Smooth muscle cell (in vitro differentiated cells): ENCODE results near the gene VWA3B. TPM values are rescaled to one million over a fixed set of nuclear protein-coding genes. Genes with fewer than 3 reads are reported as not detected.

ENCODE experiments used
- DNase-seq: peaks from one replicate; lab custom pipeline; 2025; ENCODE audit not compliant: unreplicated experiment; lab: John Stamatoyannopoulos, UW
- H2AFZ ChIP-seq: fragments of 200-600 bp; sonication (generic); 2 replicates; pipeline ENCODE4 v1.6.0; 2016; ENCODE audit warnings: antibody characterized with exemption, low read depth, mild to moderate bottlenecking
- H3F3A ChIP-seq: fragments of 200-600 bp; sonication (generic); 2 replicates; pipeline ENCODE4 v1.6.0; 2017; ENCODE audit warnings: antibody characterized with exemption, low read depth
- H3K27ac ChIP-seq: fragments of 200-600 bp; sonication (generic); 2 replicates; pipeline ENCODE4 v1.5.1; 2016; ENCODE audit warnings: low read depth, mild to moderate bottlenecking
- H3K27me3 ChIP-seq: fragments of 200-600 bp; sonication (generic); 2 replicates; pipeline ENCODE4 v1.6.1; 2016; ENCODE audit warnings: low read depth, mild to moderate bottlenecking
- H3K36me3 ChIP-seq: fragments of 200-600 bp; sonication (generic); 2 replicates; pipeline ENCODE4 v1.5.1; 2016; ENCODE audit warnings: low read depth
- H3K4me1 ChIP-seq: fragments of 200-600 bp; sonication (generic); 2 replicates; pipeline ENCODE4 v1.5.1; 2016; ENCODE audit warnings: low read depth
- H3K4me2 ChIP-seq: fragments of 200-600 bp; sonication (generic); 2 replicates; pipeline ENCODE4 v1.6.0; 2016; ENCODE audit warnings: mild to moderate bottlenecking
- H3K4me3 ChIP-seq: fragments of 200-600 bp; sonication (generic); 2 replicates; pipeline ENCODE4 v1.5.1; 2016; ENCODE audit warnings: mild to moderate bottlenecking
- H3K79me2 ChIP-seq: fragments of 200-600 bp; sonication (generic); 2 replicates; pipeline ENCODE4 v1.6.0; 2016; ENCODE audit warnings: low read depth, mild to moderate bottlenecking
- H3K9ac ChIP-seq: fragments of 200-600 bp; sonication (generic); 2 replicates; pipeline ENCODE4 v1.6.0; 2016; ENCODE audit warnings: low read depth
- H3K9me3 ChIP-seq: fragments of 200-600 bp; sonication (generic); replicated peaks from 2 replicates; pipeline ENCODE4 v1.5.1; 2016; ENCODE audit warnings: low read depth
- H4K20me1 ChIP-seq: fragments of 200-600 bp; sonication (generic); 2 replicates; pipeline ENCODE4 v1.6.0; 2016; ENCODE audit warnings: low read depth
- CTCF ChIP-seq: fragments of 200-600 bp; sonication (generic); IDR thresholded peaks from 2 replicates; pipeline ENCODE4 v1.5.1; 2017; ENCODE audit warnings: borderline replicate concordance, mild to moderate bottlenecking, antibody characterized with exemption; ENCODE audit not compliant: insufficient read depth, poor library complexity, severe bottlenecking
- WGBS: methylation state at CpG from one replicate; pipeline ENCODE4 v1.1.7; 2016; ENCODE audit warnings: low lambda C conversion rate; 5-methylcytosine and 5-hydroxymethylcytosine counted together
- polyA plus RNA-seq: library from polyadenylated mRNA; unstranded; fragments of >200 nt; fragmentation: Nextera tagmentation; extraction: Ambion mirVana; gene quantifications from 2 replicates; pipeline ENCODE4 v1.2.1, GENCODE V29; 2016
- total RNA-seq: library from RNA; depleted of rRNA; stranded (reverse); fragments of >200 nt; gene quantifications from 2 replicates; pipeline ENCODE4 v1.2.3, GENCODE V29; 2014

The VWA3B gene
- total and polyA plus RNA-seq, 2 experiments from 2014 or later, result not detected

GRCh38 chr2:98298683-98299164 is 211.8 kb downstream of the VWA3B start:
- H3K9ac ChIP-seq, result no peak overlapping the region
- no peak overlapping the region for H2AFZ ChIP-seq
- DNase-seq, result no peak
- H3F3A ChIP-seq, result no peaks in the 10 kb centered on the region
- H3K9me3 ChIP-seq, result no peaks in the 10 kb centered on the region
- H3K4me2 ChIP-seq, result no peak overlapping the region
- no peaks in the 10 kb centered on the region for H3K79me2 ChIP-seq
- WGBS, result 85% methylated on average over 6 of the region's 6 CpGs
- peaks cover 7% of the 10 kb centered on the region for H3K4me1 ChIP-seq
- TF ChIP-seq CTCF, result no peak
- no peak overlapping the region for H3K4me3 ChIP-seq
- no peak overlapping the region for H3K27ac ChIP-seq
- no peaks in the 10 kb centered on the region for H3K27me3 ChIP-seq
- H4K20me1 ChIP-seq, result no peaks in the 10 kb centered on the region
- H3K36me3 ChIP-seq, result no peaks in the 10 kb centered on the region

- DNase-seq, result no peak
- Histone ChIP-seq H3K9ac (no peak overlapping the region), H3K4me3 (no peak overlapping the region), H3K27ac (no peak overlapping the region), H3K27me3 (no peaks in the 10 kb centered on the region), H3K36me3 (no peaks in the 10 kb centered on the region), H3K79me2 (no peaks in the 10 kb centered on the region), H4K20me1 (no peaks in the 10 kb centered on the region), H3F3A (no peaks in the 10 kb centered on the region), H3K4me2 (no peak overlapping the region), H3K4me1 (peaks cover 7% of the 10 kb centered on the region), H2AFZ (no peak overlapping the region), H3K9me3 (no peaks in the 10 kb centered on the region)
- 41% methylated on average over 8 of the region's 8 CpGs for WGBS
- TF ChIP-seq CTCF, result no peak
These were observed 212.4 kb downstream of the VWA3B start for GRCh38 chr2:98299211-98299905.

GRCh38 chr2:98300141-98300874 is 213.3 kb downstream of the VWA3B start:
- Histone ChIP-seq H3F3A (no peaks in the 10 kb centered on the region), H2AFZ (no peak overlapping the region), H3K27ac (no peak overlapping the region), H3K27me3 (no peaks in the 10 kb centered on the region), H3K4me3 (no peak overlapping the region), H3K4me1 (peaks cover 7% of the 10 kb centered on the region), H4K20me1 (no peaks in the 10 kb centered on the region), H3K4me2 (no peak overlapping the region), H3K79me2 (no peaks in the 10 kb centered on the region), H3K9ac (no peak overlapping the region), H3K36me3 (no peaks in the 10 kb centered on the region), H3K9me3 (no peaks in the 10 kb centered on the region)
- WGBS, result 95% methylated on average over 12 of the region's 12 CpGs
- no peak for TF ChIP-seq CTCF
- no peak for DNase-seq
